ENCODE results near the gene CXCL9.

CXCL9 gene

GRCh38 chr4:75953509-75953908, 53.8 kb downstream of the CXCL9 start:
- no peak for DNase-seq
